Sigmoid colon (tissue), 4 donors: ENCODE measurements around the gene NUP62.

Experiments
- CTCF ChIP-seq, 4 experiments: fragments of 450-650 bp in 3 of 4; fragments of 200-600 bp in 1 of 4; IDR thresholded peaks; one replicate each; pipeline ENCODE4 v1.5.1; 2016 to 2019; ENCODE audit warnings: antibody characterized with exemption in 4 of 4, mild to moderate bottlenecking in 3 of 4, moderate library complexity in 2 of 4
- EP300 ChIP-seq, 4 donors: sonication (generic); formaldehyde crosslinking; IDR thresholded peaks; one replicate each; pipeline ENCODE4 v1.6.1; 2017; ENCODE audit warnings: antibody characterized with exemption in 4 of 4
- POLR2A ChIP-seq, 2 donors: fragments of 450-650 bp; IDR thresholded peaks; one replicate each; pipeline ENCODE4 v1.6.1; 2016; ENCODE audit warnings: antibody characterized with exemption in 2 of 2, mild to moderate bottlenecking in 2 of 2, moderate library complexity in 2 of 2
- POLR2AphosphoS5 ChIP-seq, 4 donors: sonication (generic); formaldehyde crosslinking; IDR thresholded peaks; one replicate each; pipeline ENCODE4 v1.6.1; 2017; ENCODE audit warnings: antibody characterized with exemption in 4 of 4

DNA sequence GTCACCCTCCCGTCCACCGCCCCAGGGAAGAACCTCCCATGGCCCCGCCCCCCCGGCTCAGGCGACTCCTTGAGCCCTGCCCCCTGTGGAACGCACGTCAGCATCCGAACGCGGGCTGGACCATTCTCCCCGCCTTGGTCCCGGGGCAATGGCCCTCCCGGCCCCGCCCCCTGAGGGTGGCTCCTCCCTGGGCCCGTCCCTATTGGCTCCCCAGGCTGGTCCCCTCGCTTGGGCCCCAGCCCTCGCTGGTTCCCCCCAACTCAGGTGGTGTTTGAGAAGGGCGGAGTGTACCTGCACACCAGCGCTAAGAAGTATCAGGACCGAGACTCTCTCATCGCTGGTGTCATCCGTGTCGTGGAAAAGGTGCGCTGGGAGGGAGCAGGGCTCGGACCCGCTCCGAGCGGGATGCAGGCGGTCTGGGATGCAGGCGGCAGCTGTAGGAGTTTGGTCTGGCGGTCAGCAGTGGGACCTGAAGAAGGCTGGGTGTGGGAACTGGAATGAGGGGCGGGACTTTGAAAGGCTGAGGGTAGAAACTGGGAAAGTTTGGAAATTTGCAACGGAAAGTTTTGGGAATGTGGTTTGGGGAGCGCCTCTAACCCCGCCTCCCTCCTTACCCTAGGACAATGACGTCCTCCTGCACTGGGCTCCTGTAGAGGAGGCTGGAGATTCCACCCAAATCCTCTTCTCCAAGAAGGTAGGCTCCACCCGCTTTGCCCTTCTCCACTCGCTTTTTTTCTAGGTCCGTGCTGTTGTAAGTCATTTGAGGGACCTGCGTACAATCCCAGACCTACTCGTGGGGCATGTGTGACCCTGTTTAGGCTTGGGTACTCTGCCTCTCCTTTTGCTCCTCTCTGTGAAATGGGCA lies 51.2 kb downstream of the NUP62 start:
- no peak for TF ChIP-seq POLR2AphosphoS5 (IDR thresholded peaks at IDR 0.05)
- TF ChIP-seq CTCF (IDR thresholded peaks at IDR 0.05) = no peak
- no peak for TF ChIP-seq POLR2A (IDR thresholded peaks at IDR 0.05)
- no peak for TF ChIP-seq EP300 (IDR thresholded peaks at IDR 0.05)
